HepG2 (cell line): ENCODE results near the gene SNX15. TPM values are rescaled to one million over a fixed set of nuclear protein-coding genes. Genes with fewer than 3 reads are reported as not detected.

ENCODE experiments used
- CSRNP1 ChIP-seq: sonication (generic); formaldehyde crosslinking; IDR thresholded peaks from 2 replicates; pipeline ENCODE4 v1.8.1; 2023; ENCODE audit warnings: mild to moderate bottlenecking, missing genetic modification reagents
- HNF4G ChIP-seq, 2 experiments: sonication (generic) in 1 of 2; formaldehyde crosslinking in 1 of 2; IDR thresholded peaks; 2 replicates each; pipeline versions ENCODE4 v1.4.0 to v1.6.1; 2011 to 2020; ENCODE audit warnings: borderline replicate concordance in 2 of 2, low read depth in 2 of 2, mild to moderate bottlenecking in 2 of 2, low read length in 1 of 2, missing genetic modification reagents in 1 of 2, moderate library complexity in 1 of 2
- JDP2 ChIP-seq: sonication (generic); formaldehyde crosslinking; IDR thresholded peaks from 2 replicates; pipeline ENCODE4 v1.8.1; 2022; ENCODE audit warnings: missing genetic modification reagents, borderline replicate concordance
- MAFF ChIP-seq: IDR thresholded peaks from 2 replicates; pipeline ENCODE4 v1.6.1; 2011; ENCODE audit warnings: low read depth, low read length, improper control_type of control experiment
- MBNL3 ChIP-seq: fragments of 250-450 bp; sonication (Bioruptor Pico); conservative IDR thresholded peaks from 2 replicates; pipeline ENCODE4 v1.8.0; 2022; ENCODE audit warnings: mild to moderate bottlenecking, inconsistent platforms
- MXI1 ChIP-seq: IDR thresholded peaks from 3 replicates; pipeline ENCODE4 v1.6.1; 2012; ENCODE audit warnings: low read depth, low read length, inconsistent platforms, borderline replicate concordance
- RBFOX2 ChIP-seq: fragments of 200-400 bp; formaldehyde crosslinking; IDR thresholded peaks from 2 replicates; pipeline ENCODE4 v1.6.1; 2017; ENCODE audit warnings: low read depth, mild to moderate bottlenecking, low read length
- SRF ChIP-seq: IDR thresholded peaks from 2 replicates; pipeline ENCODE4 v1.6.1; 2011; ENCODE audit warnings: mild to moderate bottlenecking, low read depth, low read length, moderate library complexity
- ZNF17 ChIP-seq: sonication (generic); formaldehyde crosslinking; IDR thresholded peaks from 2 replicates; pipeline ENCODE4 v1.5.0; 2020; ENCODE audit warnings: mild to moderate bottlenecking, missing genetic modification reagents
- ZNF24 ChIP-seq: fragments of 450-650 bp; IDR thresholded peaks from 2 replicates; pipeline ENCODE4 v1.6.1; 2017; ENCODE audit warnings: antibody characterized with exemption, mild to moderate bottlenecking
- ZNF331 ChIP-seq: sonication (generic); formaldehyde crosslinking; IDR thresholded peaks from 2 replicates; pipeline ENCODE4 v1.4.0; 2020; ENCODE audit warnings: missing genetic modification reagents
- ZNF382 ChIP-seq: sonication (generic); formaldehyde crosslinking; IDR thresholded peaks from 2 replicates; pipeline ENCODE4 v1.5.0; 2020; ENCODE audit warnings: missing genetic modification reagents, mild to moderate bottlenecking, borderline replicate concordance
- ZNF460 ChIP-seq: sonication (generic); formaldehyde crosslinking; IDR thresholded peaks from 2 replicates; pipeline ENCODE4 v1.5.1; 2020; ENCODE audit warnings: missing genetic modification reagents, mild to moderate bottlenecking, borderline replicate concordance
- ZNF484 ChIP-seq: sonication (generic); formaldehyde crosslinking; IDR thresholded peaks from 2 replicates; pipeline ENCODE4 v1.5.1; 2020; ENCODE audit warnings: mild to moderate bottlenecking, low read depth, missing genetic modification reagents, borderline replicate concordance
- ZNF704 ChIP-seq: sonication (generic); formaldehyde crosslinking; IDR thresholded peaks from 2 replicates; pipeline ENCODE4 v1.8.1; 2023; ENCODE audit warnings: mild to moderate bottlenecking, inconsistent platforms, moderate library complexity, missing genetic modification reagents, borderline replicate concordance
- polyA plus RNA-seq, 8 experiments: library from polyadenylated mRNA; depleted of rRNA in 3 of 8; stranded (reverse) in 7 of 8; unstranded in 1 of 8; fragments of >200 nt; fragmentation: Illumina TruSeq in 4 of 8; extraction: Trizol in 4 of 8; gene quantifications; 2 replicates each; pipeline versions ENCODE4 v1.2.1 to v1.2.3, GENCODE V29; 2011 to 2016; ENCODE audit warnings: low read depth in 4 of 8, missing spikeins in 1 of 8, mixed read lengths in 1 of 8; ENCODE audit not compliant: insufficient read depth in 1 of 8
- total RNA-seq, 5 experiments: library from RNA; depleted of rRNA; stranded (reverse); fragments of >200 nt; fragmentation: Illumina TruSeq; extraction: Trizol; gene quantifications; 2 replicates each; pipeline ENCODE4 v1.2.3, GENCODE V29; 2016; ENCODE audit warnings: low read depth in 1 of 5
- TF ChIP-seq, protein P1 (sequence below): sonication (generic); formaldehyde crosslinking; IDR thresholded peaks from 2 replicates; pipeline ENCODE4 v1.4.0; 2020; ENCODE audit warnings: missing genetic modification reagents
- TF ChIP-seq, protein P2 (sequence below): sonication (generic); formaldehyde crosslinking; IDR thresholded peaks from 2 replicates; pipeline ENCODE4 v1.8.0; 2022; ENCODE audit warnings: mild to moderate bottlenecking, missing genetic modification reagents
- TF ChIP-seq, protein P3 (sequence below): sonication (generic); formaldehyde crosslinking; IDR thresholded peaks from 2 replicates; pipeline ENCODE4 v1.5.1; 2020; ENCODE audit warnings: mild to moderate bottlenecking, missing genetic modification reagents

Gene SNX15
- total and polyA plus RNA-seq, 2 of the 13 experiments (the other 11 are each of a cell fraction or from before 2014, with no cell fraction given): 19.1 to 22.6 TPM

DNA sequence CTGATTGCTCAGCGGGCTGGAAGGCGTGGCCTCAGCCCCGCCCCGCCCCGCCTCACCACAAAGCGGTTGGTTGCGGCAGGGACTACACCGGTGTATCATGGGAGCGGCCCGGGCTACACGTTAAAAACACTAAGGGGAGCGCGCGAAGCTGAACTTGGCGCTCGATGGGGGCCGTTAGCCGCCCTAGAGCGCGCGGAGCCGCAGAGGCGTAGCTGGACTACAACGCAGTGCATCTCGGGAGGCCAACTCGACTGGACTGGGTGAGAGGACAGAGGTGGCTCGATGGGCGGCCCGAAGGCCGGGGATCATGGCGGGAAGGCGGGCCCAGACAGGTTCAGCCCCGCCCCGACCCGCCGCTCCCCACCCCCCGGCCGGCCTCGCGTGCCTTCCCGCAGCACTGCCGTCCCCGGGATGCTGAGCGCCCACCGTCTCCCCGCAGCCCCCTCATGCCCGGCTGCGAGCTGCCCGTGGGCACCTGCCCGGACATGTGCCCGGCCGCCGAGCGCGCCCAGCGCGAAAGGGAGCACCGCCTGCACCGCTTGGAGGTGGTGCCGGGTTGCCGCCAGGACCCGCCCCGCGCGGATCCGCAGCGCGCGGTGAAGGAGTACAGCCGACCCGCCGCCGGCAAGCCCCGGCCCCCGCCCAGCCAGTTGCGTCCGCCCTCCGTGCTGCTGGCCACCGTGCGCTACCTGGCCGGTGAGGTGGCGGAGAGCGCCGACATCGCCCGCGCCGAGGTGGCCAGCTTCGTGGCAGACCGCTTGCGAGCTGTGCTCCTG lies 13.8 kb downstream of the SNX15 start, which contains the start of gene SAC3D1 (continued):
- no peak for TF ChIP-seq ZNF382 (CRISPR knock-in tag)
- TF ChIP-seq JDP2 (CRISPR knock-in tag): peak; percentile 33; the same call in 1 of the 2 replicates
- 0 out of 2 replicates have a peak, but pooled peaks have one; percentile 45 for TF ChIP-seq ZNF331
- TF ChIP-seq, protein P1, sequence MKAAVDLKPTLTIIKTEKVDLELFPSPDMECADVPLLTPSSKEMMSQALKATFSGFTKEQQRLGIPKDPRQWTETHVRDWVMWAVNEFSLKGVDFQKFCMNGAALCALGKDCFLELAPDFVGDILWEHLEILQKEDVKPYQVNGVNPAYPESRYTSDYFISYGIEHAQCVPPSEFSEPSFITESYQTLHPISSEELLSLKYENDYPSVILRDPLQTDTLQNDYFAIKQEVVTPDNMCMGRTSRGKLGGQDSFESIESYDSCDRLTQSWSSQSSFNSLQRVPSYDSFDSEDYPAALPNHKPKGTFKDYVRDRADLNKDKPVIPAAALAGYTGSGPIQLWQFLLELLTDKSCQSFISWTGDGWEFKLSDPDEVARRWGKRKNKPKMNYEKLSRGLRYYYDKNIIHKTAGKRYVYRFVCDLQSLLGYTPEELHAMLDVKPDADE (CRISPR knock-in tag): peak; percentile 64; the same call in 1 of the 2 replicates
- no peak for TF ChIP-seq ZNF484 (CRISPR knock-in tag)
- peak; percentile 85; the same call in 1 of the 2 replicates for TF ChIP-seq CSRNP1 (CRISPR knock-in tag)
- no peak for TF ChIP-seq MBNL3
- TF ChIP-seq ZNF704 (CRISPR knock-in tag): peak; percentile 14; the same call in 1 of the 2 replicates
- TF ChIP-seq MXI1: peak; percentile 76; the same call in 2 of the 3 replicates
- no peak for TF ChIP-seq MAFF
- TF ChIP-seq ZNF17: no peak
- TF ChIP-seq ZNF24: no peak
- TF ChIP-seq RBFOX2: peak; percentile 79
- TF ChIP-seq HNF4G (IDR thresholded peaks at IDR 0.05; ENCODE audit: borderline replicate concordance, low read depth, low read length): no peak
- no peak for TF ChIP-seq HNF4G (CRISPR knock-in tag; IDR thresholded peaks at IDR 0.05; ENCODE audit: borderline replicate concordance, low read depth)
- TF ChIP-seq, protein P2, sequence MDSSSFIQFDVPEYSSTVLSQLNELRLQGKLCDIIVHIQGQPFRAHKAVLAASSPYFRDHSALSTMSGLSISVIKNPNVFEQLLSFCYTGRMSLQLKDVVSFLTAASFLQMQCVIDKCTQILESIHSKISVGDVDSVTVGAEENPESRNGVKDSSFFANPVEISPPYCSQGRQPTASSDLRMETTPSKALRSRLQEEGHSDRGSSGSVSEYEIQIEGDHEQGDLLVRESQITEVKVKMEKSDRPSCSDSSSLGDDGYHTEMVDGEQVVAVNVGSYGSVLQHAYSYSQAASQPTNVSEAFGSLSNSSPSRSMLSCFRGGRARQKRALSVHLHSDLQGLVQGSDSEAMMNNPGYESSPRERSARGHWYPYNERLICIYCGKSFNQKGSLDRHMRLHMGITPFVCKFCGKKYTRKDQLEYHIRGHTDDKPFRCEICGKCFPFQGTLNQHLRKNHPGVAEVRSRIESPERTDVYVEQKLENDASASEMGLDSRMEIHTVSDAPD (CRISPR knock-in tag): 0 out of 2 replicates have a peak, but pooled peaks have one; percentile 40
- TF ChIP-seq SRF: no peak
- TF ChIP-seq ZNF460: no peak
- TF ChIP-seq, protein P3, sequence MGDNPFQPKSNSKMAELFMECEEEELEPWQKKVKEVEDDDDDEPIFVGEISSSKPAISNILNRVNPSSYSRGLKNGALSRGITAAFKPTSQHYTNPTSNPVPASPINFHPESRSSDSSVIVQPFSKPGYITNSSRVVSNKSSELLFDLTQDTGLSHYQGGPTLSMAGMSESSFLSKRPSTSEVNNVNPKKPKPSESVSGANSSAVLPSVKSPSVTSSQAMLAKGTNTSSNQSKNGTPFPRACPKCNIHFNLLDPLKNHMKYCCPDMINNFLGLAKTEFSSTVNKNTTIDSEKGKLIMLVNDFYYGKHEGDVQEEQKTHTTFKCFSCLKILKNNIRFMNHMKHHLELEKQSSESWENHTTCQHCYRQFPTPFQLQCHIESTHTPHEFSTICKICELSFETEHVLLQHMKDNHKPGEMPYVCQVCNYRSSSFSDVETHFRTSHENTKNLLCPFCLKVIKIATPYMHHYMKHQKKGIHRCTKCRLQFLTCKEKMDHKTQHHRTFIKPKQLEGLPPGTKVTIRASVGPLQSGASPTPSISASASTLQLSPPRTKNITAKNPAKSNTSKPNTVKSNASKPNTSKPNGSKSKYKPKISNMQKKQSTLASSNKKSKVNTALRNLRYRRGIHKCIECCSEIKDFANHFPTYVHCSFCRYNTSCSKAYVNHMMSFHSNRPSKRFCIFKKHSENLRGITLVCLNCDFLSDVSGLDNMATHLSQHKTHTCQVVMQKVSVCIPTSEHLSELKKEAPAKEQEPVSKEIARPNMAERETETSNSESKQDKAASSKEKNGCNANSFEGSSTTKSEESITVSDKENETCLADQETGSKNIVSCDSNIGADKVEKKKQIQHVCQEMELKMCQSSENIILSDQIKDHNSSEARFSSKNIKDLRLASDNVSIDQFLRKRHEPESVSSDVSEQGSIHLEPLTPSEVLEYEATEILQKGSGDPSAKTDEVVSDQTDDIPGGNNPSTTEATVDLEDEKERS: no peak
